ENCODE results near the gene TBC1D14.

TBC1D14 gene

GRCh38 chr4:6941796-6942195, 32.2 kb downstream of the TBC1D14 start:
- TF ChIP-seq CREB5 (CRISPR knock-in tag; IDR thresholded peaks at IDR 0.05; ENCODE audit: low read depth): no peak
- TF ChIP-seq ZNF8 (CRISPR knock-in tag; IDR thresholded peaks at IDR 0.05): no peak
- no peak for TF ChIP-seq POU6F1 (CRISPR knock-in tag; IDR thresholded peaks at IDR 0.05; ENCODE audit: borderline replicate concordance, low read depth)
- no peak for TF ChIP-seq TSHZ2 (CRISPR knock-in tag; IDR thresholded peaks at IDR 0.05)
- TF ChIP-seq ZC3H10 (CRISPR knock-in tag; IDR thresholded peaks at IDR 0.05): no peak
- no peak for TF ChIP-seq ESRRG (CRISPR knock-in tag; IDR thresholded peaks at IDR 0.05)
- no peak for TF ChIP-seq SNAI2 (CRISPR knock-in tag; IDR thresholded peaks at IDR 0.05)
- TF ChIP-seq ZFP3 (CRISPR knock-in tag; IDR thresholded peaks at IDR 0.05): no peak
- no peak for TF ChIP-seq TCF4 (CRISPR knock-in tag; IDR thresholded peaks at IDR 0.05; ENCODE audit: borderline replicate concordance)
- TF ChIP-seq CSRNP3 (CRISPR knock-in tag; IDR thresholded peaks at IDR 0.05): no peak
- TF ChIP-seq ZNF70 (CRISPR knock-in tag; IDR thresholded peaks at IDR 0.05): no peak
- TF ChIP-seq TOX (CRISPR knock-in tag; IDR thresholded peaks at IDR 0.05; ENCODE audit: borderline replicate concordance): no peak
- TF ChIP-seq PATZ1 (CRISPR knock-in tag; IDR thresholded peaks at IDR 0.05; ENCODE audit: borderline replicate concordance): no peak
- TF ChIP-seq PPARA (CRISPR knock-in tag; IDR thresholded peaks at IDR 0.05; ENCODE audit: borderline replicate concordance): no peak
- no peak for TF ChIP-seq CSDC2 (CRISPR knock-in tag; IDR thresholded peaks at IDR 0.05)
- TF ChIP-seq GLIS3 (CRISPR knock-in tag; IDR thresholded peaks at IDR 0.05): no peak
- TF ChIP-seq OSR1 (CRISPR knock-in tag; IDR thresholded peaks at IDR 0.05): no peak
- peak; percentile 24; the same call in 2 of the 3 replicates for ATAC-seq

GRCh38 chr4:6942238-6942800, 32.7 kb downstream of the TBC1D14 start:
- peak; percentile 94 for ATAC-seq
- no peak for TF ChIP-seq ZNF70 (CRISPR knock-in tag; IDR thresholded peaks at IDR 0.05)
- TF ChIP-seq PPARA (CRISPR knock-in tag; IDR thresholded peaks at IDR 0.05; ENCODE audit: borderline replicate concordance): no peak
- no peak for TF ChIP-seq BACH2 (CRISPR knock-in tag; IDR thresholded peaks at IDR 0.05; ENCODE audit: borderline replicate concordance)
- no peak for TF ChIP-seq ISL1 (CRISPR knock-in tag; IDR thresholded peaks at IDR 0.05)
- TF ChIP-seq OSR1 (CRISPR knock-in tag; IDR thresholded peaks at IDR 0.05): no peak
- no peak for TF ChIP-seq TCF4 (CRISPR knock-in tag; IDR thresholded peaks at IDR 0.05; ENCODE audit: borderline replicate concordance)
- TF ChIP-seq ZNF8 (CRISPR knock-in tag; IDR thresholded peaks at IDR 0.05): no peak

- TF ChIP-seq PPARA (CRISPR knock-in tag; IDR thresholded peaks at IDR 0.05; ENCODE audit: borderline replicate concordance) (no peak), ARNTL (CRISPR knock-in tag; IDR thresholded peaks at IDR 0.05; ENCODE audit: borderline replicate concordance, low read depth) (no peak), ZNF565 (CRISPR knock-in tag; conservative IDR thresholded peaks at IDR 0.05; ENCODE audit: low read depth) (no peak)
- ATAC-seq: no peak
Measured at GRCh38 chr4:6943012-6943884, 33.6 kb downstream of the TBC1D14 start.
